Putamen (tissue), 1 donor: Measurements from ENCODE around the gene GMFB.

Experiments used
- DNase-seq: peaks from one replicate; pipeline ENCODE4 v3.0.0-alpha.2; 2016; ENCODE audit warnings: low spot score

GMFB gene

DNA sequence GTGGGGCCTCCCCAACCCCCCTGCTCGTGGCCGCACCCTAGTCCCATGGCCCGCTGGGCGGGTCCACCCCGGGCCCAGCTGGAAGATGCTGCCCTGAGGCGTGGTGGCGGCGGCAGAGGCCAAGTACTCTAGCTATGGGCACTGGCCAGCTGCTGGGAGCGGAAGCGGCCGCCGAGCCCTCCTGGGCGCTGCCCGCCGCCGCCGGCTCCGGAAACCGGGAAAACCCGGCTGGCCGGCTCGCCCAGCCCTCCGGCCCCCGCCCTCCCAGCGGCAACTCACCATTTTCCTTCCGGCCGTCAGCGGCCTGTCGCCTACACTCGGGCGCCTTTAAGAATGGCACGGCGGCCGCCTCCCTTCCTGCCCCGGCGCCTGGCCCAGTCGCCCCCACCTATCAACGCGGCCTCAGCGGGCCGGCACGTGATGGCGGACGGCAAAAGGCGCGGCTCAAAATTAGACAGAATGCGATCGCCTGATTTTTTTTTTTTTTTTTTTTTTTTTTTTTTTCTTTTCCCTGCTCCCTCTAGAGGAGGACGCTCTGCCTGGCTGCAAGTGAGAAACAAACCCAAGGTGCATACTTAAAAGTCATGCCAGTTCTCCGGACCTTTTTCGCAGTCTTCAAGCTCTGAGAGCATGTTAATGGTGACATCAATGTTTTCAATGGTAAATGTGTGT lies at the start of gene GMFB:
Gene GMFB, minus strand, starts transcription at position 335 of the 672 bp plus-strand sequence. Its CDS starts 53 bp downstream, at position 282.
- DNase-seq, result peak; percentile 90

DNA sequence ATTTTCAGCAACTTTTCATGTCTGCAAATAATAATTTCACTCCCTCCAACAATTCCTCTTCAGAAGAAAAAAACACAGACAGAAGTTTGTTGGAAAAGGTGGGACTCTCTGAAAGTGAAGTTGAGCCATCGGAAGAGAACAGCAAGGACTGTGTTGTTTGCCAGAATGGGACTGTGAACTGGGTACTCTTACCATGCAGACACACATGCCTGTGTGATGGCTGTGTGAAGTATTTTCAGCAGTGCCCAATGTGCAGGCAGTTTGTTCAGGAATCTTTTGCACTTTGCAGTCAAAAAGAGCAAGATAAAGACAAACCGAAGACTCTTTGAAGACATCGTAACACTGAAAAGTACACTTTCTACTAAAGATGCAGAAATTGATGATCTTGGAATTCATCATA lies 49.3 kb upstream of the GMFB start:
- no peak for DNase-seq

DNA sequence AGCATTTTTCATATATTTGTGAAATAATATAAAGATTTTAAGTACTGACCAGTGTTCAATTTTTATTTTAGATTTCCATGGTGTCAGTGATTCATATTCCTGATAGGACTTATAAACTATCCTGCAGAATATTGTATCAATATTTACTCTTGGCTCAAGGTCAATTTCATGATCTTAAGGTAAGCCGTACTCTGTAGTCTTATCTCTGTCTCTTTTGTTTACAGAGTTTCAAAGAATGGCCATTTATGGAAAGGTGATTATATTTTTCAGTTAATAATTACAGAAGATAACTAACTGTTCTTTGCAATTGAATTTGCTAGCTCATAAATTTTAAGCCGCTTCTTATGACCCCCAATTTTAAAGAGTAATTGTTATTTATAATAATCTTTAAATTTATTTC lies 48.9 kb upstream of the GMFB start:
- DNase-seq, result no peak

DNA sequence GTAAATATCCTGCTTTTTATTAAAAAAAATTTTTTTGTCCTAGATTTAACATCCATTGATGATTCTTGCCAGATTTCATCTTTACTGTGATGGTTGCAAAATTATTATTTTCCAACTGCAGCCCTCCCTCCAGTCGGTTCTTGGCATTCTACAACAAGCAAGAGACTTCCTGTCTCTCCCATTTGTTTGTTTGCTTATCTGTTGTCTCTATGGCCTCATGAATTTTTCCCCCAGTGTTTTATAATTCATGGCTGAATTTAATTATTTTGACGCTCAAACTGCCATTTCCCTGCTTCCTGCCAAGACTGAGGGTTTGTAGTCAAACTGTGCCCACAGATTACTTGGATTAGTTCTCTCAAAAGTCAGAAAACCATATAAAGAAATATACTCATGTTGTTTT lies 46.9 kb upstream of the GMFB start:
- no peak for DNase-seq

DNA sequence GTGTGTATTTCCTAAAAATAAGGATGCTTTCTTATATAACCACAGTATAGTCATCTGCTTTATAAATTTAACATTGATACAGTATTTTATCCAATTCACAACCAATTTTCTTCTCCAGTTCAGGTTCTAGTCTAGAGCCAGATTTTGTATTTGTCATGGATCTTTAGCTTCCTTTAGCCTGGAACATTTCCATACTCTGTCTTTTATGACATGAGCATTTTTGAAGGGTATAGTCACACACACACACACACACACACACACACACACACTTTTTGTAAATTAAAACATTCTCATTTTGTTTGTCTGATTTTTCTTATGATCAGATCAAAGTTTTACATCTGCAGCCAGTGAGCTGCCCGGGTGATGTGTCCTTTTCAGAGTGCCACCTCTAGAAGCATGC lies 46.3 kb upstream of the GMFB start:
- DNase-seq, result no peak

DNA sequence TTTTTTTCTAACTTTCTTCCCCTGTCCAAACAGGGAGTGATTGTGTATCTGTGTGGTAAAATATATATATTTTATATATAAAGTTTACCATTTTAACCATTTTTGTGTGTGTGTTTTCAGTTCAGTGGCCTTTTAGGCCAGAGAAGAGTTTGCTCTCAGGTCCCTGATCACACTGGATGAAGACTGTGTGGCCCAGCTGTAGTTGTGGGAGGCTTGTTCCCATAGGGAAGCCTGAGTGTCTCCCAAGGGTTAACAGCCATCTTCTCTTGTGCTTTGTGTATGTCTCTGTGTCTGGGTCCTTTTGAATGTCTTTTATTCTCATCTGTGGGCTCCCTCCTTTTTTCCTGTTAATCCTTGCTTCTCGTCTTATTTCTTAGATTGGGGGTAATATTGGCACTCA lies 44.3 kb upstream of the GMFB start:
- no peak for DNase-seq

DNA sequence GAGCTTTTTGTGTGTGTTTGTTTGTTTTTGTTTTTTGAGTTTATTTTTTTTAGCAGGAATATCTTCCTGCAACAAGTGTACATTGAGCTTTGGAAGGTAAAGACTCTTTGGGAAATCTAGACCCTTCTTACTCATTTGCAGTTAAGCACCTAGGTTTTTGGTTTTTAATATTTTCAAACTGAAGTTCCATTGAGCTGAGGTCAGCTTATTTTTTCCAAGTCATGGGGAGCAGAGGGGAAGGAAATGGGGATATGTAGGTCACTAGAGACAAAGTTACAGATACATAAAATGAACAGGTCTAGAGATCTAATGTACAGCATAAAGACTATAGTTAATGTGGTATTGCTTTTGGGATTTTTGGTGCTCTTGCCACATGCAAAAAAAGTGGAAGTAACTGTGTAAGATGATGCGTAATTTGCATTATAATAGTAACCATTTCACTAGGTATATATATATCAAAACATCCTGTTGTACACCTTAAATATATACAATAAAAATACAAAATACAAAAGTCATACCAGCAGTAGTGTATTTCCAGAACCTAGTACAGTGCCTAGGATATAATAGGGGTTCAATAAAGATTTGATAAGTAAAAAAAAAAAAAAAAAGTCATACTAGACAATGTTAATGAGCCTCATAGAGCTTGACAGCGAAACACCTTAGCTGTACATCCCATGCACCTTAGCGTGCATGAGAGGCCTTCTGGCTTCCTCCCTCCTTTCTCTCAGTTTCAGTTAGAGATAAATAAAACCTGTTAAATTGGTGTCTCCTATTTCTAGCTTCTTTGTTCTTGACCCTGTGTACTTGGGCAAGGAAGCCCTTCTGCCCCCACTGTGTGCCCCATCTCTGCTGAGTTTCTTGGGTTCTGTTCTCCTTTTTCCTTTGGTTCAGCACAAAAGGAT lies 43.6 kb upstream of the GMFB start:
- DNase-seq, result no peak

DNA sequence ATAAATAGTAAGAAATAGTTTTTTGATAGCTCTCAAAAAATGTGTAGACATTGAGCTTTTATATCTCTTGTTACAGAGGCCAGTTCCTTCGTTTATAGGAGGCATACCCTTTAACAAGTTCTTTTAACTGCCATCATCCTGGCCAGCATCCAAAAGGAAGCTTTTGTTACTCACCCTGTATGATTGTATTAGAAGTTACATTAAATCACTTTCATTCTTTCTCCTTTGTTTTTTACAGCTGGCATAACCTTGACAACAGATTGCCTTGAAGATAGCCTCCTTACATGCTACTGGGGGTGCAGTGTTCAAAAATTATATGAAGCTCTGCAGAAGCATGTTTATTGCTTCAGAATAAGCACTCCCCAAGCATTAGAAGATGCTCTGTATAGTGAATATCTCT lies 41.0 kb upstream of the GMFB start:
- DNase-seq, result no peak

DNA sequence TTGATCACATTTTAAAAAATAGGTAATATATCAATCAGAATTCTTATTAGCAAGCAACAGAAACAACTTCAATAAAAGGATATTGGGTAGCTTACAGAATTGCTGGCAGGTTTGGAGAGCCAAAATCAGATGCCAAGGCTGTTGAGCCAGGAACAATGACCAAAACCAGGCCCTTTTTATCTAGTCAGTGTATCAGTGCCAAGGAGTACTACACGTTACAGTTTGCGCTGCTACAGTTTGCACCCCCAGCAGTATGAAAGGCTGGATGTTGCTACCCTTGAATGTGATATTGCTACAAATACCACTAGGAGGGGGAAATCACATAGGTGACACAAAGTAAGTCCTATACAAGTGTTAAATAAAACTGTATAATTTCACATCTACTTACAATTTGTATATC lies 40.2 kb upstream of the GMFB start:
- DNase-seq, result no peak

DNA sequence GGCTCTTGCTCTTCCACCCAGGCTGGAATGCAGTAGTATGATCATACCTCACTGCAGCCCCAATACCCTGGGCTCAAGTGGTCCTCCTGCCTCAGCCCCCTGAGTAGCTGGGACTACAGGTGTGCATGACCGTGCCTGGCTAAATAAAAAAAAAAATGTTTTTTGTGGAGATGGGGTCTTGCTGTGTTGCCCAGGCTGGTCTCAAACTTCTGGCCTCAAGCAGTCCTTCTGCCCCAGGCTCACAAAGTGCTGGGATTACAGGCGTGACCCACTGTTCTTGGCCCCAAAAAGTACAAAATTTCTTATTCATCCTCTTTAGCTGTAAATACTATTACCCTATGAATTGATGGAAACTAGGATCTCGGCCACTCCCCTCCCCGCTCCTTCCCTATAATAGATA lies 35.6 kb upstream of the GMFB start:
- DNase-seq, result no peak

DNA sequence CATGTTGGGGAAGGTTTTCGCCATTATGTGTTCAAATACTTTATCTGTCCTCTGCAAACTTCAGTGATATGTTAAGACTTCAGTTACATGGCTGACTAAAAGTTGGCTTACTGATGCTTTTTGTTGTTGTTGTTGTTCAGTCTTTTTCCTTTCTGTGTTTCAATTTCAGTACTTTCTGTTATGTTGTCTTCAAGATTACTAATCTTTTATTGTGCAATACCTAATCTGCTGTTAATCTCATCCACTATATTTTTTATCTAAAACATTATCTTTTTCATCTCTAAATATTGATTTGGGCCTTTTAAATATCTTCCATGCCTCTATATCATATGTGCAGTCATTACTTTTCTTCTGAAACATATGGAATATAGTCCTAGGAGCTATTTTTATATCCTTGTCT lies 27.9 kb upstream of the GMFB start:
- DNase-seq, result no peak

DNA sequence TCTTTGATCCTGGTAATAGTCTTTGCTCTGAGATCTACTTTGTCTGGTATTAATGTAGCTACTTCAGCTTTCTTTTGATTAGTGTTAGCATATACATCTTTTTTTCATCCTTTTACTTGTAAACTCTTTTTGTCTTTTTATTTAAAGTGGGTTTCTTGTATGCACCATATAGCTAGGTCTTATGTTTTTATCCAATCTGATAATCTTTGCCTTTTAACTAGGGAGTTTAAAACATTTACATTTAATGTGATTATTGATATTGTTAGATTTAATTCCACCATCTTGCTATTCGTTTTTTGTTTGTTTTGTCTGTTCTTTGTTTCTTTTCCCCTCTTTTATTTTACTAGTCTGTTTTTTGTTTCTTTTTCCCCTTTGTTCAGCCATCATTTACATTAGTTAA lies 26.9 kb upstream of the GMFB start:
- no peak for DNase-seq

DNA sequence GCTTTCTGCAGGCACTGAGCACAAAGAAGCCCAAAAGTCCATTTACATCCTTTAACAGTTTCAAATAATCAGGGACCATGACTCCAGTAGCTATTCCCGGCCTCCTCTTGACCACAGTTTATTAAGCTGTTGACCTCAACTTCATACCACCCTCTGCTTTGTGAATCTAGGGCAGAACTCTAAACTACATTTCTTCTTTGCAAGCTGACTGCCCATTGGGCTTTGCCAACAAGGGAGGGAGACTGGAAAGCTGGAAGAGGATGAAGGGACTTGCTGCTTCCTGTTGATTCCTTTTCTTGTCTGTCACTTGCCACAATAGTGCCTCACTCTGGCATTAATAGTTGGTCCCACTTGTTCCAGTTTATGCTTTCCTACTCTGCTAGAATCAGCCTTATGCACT lies 23.6 kb upstream of the GMFB start:
- peak; percentile 21 for DNase-seq

DNA sequence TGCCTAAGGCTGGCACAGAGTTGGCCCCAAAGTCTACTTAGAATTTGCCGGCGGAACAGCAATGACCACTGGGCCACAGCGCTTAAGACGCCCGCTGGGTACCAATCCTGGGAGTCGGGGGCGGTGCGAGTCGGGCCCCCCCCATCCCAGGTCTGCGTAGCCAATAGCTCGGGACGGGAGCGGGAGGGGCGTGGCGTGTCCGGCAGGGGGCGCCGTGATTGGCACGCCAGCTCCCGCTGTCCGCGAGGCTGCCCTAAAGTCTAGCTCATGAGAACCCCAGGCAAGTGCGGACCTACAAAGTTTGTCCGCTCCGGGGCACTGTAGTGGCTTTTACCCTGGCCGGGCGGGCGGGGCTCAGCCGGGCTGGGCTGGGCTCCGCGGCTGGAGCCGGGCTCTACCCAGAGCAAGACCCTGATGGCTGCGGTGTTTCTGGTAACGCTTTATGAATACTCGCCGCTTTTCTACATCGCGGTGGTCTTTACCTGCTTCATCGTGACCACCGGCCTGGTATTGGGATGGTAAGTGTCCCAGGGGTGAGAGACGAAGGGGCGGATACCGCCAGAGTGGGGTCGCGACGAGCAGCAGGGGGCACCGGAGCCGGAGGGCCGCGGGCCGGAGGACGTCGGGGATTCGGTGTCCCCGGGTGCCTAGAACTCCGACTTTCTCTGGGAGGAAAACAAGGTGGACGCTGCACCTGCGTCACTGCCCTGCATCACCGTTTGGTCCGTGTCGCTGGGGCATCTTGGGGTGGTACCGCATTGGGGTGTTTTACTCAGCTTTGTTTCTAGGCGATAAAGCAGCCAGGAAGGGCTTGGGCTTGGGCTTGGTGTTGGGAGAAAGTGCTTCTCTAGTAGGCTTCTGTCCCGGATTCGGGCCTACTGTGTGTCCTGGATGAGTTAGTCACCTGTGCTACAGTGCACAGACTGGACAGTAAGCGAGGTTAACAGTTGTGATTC lies 21.0 kb upstream of the GMFB start, which contains the start of gene CGRRF1:
Gene CGRRF1, plus strand, starts transcription at position 361 of the 956 bp plus-strand sequence. Its CDS starts 54 bp downstream, at position 415.
- DNase-seq, result peak; percentile 98

DNA sequence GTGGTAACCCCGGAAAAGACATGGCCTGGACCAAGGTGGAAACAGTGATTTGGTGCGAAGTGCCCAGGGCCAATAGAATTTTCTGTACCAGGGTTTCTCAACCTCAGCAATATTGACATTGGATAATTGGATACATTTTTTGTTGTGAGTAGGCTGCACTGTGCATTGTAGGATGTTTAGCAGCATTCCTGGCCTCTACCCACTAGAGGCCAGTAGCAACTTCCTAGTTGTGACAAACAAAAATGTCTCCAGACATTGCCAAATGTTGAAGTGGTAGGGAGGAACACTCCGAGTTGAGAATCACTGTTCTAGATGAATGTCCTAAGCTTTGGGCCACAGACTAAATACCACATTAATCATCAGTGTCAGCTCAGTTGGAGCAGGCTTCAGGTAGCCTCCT lies 14.7 kb upstream of the GMFB start:
- DNase-seq, result no peak

DNA sequence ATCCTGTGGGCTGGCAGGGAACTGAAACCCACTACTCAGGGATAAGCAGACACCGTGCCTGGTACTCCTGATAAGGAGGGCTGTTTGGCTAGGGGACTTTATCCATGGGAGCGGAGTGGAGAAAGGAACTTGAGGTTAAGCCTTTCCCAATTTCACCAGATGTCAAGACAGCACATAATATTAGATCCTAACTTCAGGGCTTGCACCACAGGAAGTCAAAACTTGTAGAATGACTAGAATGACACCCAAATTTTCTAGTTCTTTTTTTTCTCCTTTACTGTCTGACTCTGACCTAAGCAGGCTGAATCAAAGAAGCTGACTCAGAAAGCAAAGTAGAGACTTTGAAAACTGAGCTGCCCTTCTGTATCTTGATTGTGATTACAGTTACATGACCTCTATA lies 13.8 kb upstream of the GMFB start:
- no peak for DNase-seq

DNA sequence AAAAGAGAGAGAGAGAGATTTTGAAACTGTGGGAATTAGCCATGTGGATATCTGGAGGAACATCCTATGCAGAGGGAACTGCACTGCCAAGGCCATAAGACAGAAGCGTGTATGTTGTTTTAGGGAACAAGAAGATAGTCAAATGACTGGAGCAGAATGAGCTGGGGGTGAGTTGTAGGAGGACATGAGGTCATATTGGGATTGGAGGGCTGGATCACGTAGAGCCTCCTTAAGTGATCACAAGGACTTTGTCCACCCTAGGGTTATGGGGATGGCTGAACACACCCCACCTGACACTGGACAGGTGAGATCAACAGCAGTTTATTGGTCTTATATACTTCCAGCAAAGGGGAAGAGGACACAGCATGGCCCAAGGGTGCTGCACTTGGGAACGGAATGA lies 12.7 kb upstream of the GMFB start:
- no peak for DNase-seq

DNA sequence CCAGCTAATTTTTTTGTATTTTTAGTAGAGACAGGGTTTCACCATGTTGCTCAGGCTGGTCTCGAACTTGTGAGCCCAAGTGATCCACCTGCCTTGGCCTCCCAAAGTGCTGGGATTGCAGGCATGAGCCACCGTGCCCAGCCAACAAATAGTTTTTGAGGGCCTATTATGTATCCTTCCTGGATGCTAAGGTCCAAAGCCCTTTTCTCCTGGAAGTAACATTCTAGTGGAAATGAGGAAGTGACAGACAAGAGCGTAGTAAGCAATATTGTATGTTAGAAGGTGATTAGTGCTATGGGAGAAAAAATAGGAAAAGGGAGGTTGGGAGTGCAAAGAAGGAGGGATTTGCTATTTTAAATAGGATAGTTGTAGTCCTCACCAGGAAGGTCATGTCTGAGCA lies 12.0 kb upstream of the GMFB start:
- no peak for DNase-seq

DNA sequence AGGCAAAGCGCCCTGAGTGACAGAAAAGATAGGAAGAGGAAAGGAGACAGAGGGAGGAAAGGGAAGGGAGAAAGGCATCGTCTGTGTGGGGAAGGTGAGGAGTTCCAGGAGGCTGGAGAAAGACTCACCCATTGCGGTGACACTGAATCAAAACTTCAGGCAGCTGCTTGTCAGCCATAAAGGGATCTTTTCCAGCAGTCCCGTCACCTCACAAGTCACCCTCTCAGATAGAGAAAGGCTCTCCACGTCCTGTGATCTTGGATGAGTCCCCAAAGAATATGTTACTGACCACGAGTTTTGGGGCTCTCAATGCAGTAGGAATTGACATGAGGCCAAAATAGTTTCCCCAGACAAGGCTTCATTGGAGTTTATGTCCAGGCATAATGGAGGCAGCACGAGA lies 9.8 kb upstream of the GMFB start:
- DNase-seq, result no peak

DNA sequence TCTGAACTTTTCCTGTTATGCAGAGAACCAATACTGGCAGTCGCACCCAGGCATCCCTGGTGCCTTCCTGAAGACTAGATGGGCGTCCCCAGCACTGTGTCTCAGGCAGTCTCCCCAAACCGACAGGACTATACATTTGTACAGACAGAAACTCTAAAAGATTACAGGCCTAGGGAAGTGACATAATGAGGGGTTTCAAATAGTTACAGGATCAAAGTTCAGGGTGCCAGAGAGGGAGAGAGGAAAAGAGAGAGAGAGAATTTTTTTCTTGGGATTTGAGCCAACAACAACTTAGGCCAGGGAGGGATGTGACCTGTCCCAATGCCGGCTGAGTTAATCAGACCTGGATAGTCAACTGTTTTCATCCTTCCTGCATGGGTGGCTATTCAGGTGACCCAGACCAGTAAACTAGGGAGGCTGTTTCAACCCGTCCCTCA lies 9.3 kb upstream of the GMFB start:
- no peak for DNase-seq

DNA sequence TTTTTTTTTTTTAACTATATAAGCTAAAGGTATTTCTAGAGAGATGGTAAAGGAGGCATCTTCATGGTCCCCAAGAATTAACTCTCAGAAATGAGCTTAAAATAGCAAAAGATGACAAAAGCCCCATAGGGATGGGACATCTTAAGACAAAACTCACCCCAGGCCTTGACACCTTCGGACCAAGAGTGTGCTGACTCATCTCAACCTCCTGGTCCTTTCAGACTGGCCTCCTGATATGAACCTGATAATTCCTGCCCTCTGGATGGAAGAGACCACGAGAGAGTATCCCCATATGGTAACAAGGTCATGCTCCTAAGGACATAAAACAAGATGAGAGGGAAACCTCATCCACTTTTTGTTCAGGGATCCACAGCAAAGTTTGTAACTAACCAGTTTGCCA lies 8.4 kb upstream of the GMFB start:
- DNase-seq, result no peak

DNA sequence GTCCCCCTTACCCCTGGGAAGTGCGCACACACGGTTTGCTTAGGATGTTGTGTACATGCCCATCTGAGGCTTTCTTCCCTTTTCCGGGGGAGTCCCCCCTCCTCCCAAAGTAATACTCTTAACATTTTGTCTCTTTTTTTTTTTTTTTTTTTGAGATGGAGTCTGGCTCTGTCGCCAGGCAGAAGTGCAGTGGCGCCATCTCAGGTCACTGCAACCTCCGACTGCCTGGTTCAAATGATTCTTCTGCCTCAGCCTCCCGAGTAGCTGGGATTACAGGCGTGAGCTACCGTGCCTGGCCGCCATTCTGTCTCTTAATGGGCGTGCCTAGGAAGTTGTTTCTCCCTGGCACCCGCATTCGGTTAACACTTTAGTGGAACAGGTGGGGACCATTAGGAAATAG lies 4.5 kb upstream of the GMFB start:
- DNase-seq, result no peak
